Hematopoietic multipotent progenitor cell (in vitro differentiated cells): ENCODE results near the gene TANK. TPM values are rescaled to one million over a fixed set of nuclear protein-coding genes. Genes with fewer than 3 reads are reported as not detected.

ENCODE experiments used
- DNase-seq, 3 donors: peaks; one replicate each; pipeline ENCODE4 v3.0.0-alpha.2; 2011 to 2015; ENCODE audit warnings: low read depth in 2 of 3, low spot score in 2 of 3
- total RNA-seq: library from RNA; depleted of rRNA; stranded (reverse); fragments of >200 nt; gene quantifications from one replicate; pipeline ENCODE4 v1.2.3, GENCODE V29; 2012

The TANK gene
- total RNA-seq: 21.5 TPM

- DNase-seq: peak; percentile 76 to 95 (median 94)
Measured at GRCh38 chr2:161160226-161161073, at the start of gene TANK. TANK (plus strand) TSS chr2:161160428; CDS start chr2:161179663, 19,235 bp downstream.

GRCh38 chr2:161111531-161111930 lies 48.7 kb upstream of the TANK start:
- DNase-seq: no peak

- DNase-seq: no peak
Measured at GRCh38 chr2:161112908-161113307, 47.3 kb upstream of the TANK start.

- no peak for DNase-seq
Measured at GRCh38 chr2:161113693-161114575, 46.3 kb upstream of the TANK start.

- DNase-seq: no peak
Measured at GRCh38 chr2:161115205-161115604, 45.0 kb upstream of the TANK start.

- DNase-seq: no peak
Measured at GRCh38 chr2:161115605-161116380, 44.4 kb upstream of the TANK start.

- peak in 1 of 3 donors; percentile 49 for DNase-seq
Measured at GRCh38 chr2:161116509-161116908, 43.7 kb upstream of the TANK start.

- no peak for DNase-seq
Measured at GRCh38 chr2:161117506-161117905, 42.7 kb upstream of the TANK start.

GRCh38 chr2:161118722-161119121 lies 41.5 kb upstream of the TANK start:
- DNase-seq: no peak

GRCh38 chr2:161119483-161119882 lies 40.7 kb upstream of the TANK start:
- no peak for DNase-seq

GRCh38 chr2:161120775-161121174 lies 39.5 kb upstream of the TANK start:
- no peak for DNase-seq

- no peak for DNase-seq
Measured at GRCh38 chr2:161121622-161122021, 38.6 kb upstream of the TANK start.

- DNase-seq: peak in 2 of 3 donors; percentile 75 to 77
Measured at GRCh38 chr2:161122772-161123530, 37.3 kb upstream of the TANK start.

GRCh38 chr2:161123531-161124030 lies 36.6 kb upstream of the TANK start:
- no peak for DNase-seq

GRCh38 chr2:161124201-161124600 lies 36.0 kb upstream of the TANK start:
- no peak for DNase-seq

GRCh38 chr2:161128885-161129284 lies 31.3 kb upstream of the TANK start:
- DNase-seq: no peak

GRCh38 chr2:161130354-161130753 lies 29.9 kb upstream of the TANK start:
- DNase-seq: no peak

GRCh38 chr2:161131074-161131680 lies 29.1 kb upstream of the TANK start:
- no peak for DNase-seq

GRCh38 chr2:161131804-161132203 lies 28.4 kb upstream of the TANK start:
- DNase-seq: no peak
